ENCODE results near the gene SPPL2B. TPM values are rescaled to one million over a fixed set of nuclear protein-coding genes. Genes with fewer than 3 reads are reported as not detected.

SPPL2B gene
- total RNA-seq, 2 donors from 2014 or later, result 108 to 206 TPM

DNA sequence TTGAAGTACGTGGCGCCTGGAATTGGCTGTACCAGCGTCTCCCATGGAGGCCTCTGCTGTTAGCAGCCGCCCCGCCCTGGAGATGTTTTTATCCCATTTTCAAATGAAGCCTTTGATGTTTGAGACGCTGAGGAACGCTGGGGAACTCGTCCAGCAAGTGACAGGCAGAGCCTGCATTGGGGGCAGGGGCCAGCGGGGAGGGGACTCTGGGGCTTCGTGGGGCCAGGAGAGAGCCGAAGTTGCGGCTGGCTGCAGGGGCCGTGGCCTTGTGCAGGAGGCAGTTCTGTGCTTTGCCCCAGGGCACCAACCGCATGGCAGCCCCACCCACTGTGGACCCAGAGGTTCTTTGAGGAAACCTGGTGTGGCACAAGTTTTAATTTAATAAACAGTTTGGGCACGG lies 13.5 kb downstream of the SPPL2B start:
- no peak overlapping the region for H3K4me3 ChIP-seq
- no peak overlapping the region for H3K27ac ChIP-seq
- H3K4me1 ChIP-seq, result no peaks in the 10 kb centered on the region
- no peaks in the 10 kb centered on the region for H3K9me3 ChIP-seq
- no peak for DNase-seq
- intact Hi-C loops (cut with DNase I), result no loop called here
- H3K27me3 ChIP-seq, result no peaks in the 10 kb centered on the region
- no peaks in the 10 kb centered on the region for H3K36me3 ChIP-seq
- TF ChIP-seq, protein P1, sequence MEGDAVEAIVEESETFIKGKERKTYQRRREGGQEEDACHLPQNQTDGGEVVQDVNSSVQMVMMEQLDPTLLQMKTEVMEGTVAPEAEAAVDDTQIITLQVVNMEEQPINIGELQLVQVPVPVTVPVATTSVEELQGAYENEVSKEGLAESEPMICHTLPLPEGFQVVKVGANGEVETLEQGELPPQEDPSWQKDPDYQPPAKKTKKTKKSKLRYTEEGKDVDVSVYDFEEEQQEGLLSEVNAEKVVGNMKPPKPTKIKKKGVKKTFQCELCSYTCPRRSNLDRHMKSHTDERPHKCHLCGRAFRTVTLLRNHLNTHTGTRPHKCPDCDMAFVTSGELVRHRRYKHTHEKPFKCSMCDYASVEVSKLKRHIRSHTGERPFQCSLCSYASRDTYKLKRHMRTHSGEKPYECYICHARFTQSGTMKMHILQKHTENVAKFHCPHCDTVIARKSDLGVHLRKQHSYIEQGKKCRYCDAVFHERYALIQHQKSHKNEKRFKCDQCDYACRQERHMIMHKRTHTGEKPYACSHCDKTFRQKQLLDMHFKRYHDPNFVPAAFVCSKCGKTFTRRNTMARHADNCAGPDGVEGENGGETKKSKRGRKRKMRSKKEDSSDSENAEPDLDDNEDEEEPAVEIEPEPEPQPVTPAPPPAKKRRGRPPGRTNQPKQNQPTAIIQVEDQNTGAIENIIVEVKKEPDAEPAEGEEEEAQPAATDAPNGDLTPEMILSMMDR (IDR thresholded peaks at IDR 0.05), result no peak
- H3K9ac ChIP-seq (ENCODE audit: low read depth in 2 of 2, low read length in 2 of 2), result no peak overlapping the region

DNA sequence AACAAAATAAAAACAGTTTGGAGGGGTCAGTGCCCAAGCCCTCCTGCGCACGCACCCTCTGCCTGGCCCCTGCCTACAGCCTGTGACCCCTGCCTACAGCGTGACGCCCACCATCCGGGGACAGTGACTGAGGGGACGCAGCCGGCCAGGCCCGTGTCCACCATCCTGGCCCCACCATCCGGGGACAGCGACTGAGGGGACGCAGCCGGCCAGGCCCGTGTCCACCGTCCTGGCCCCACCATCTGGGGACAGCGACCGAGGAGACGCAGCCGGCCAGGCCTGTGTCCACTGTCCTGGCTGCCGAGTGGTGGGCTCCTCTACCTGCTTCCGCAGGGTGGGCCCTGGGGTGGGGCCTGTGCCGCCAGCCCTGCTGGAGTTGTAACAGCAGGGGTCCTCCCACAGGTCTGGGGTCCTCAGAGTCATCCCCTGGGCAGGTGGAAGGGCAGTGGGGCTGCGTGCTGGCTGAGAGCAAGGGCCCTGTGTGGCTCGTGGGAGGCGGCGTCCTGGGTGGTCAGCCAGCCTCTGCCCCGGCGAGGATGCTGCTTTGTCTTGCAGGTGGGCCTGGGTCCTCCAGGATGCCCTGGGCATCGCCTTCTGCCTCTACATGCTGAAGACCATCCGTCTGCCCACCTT lies 14.3 kb downstream of the SPPL2B start:
- H3K27me3 ChIP-seq, result no peaks in the 10 kb centered on the region
- H3K9me3 ChIP-seq, result no peaks in the 10 kb centered on the region
- no peak overlapping the region for H3K27ac ChIP-seq
- TF ChIP-seq, protein P1 (IDR thresholded peaks at IDR 0.05), result no peak
- no peaks in the 10 kb centered on the region for H3K36me3 ChIP-seq
- no peaks in the 10 kb centered on the region for H3K4me1 ChIP-seq
- no peak for DNase-seq
- intact Hi-C loops (cut with DNase I), result no loop called here
- no peak overlapping the region for H3K4me3 ChIP-seq
- no peak overlapping the region for H3K9ac ChIP-seq (ENCODE audit: low read depth in 2 of 2, low read length in 2 of 2)

DNA sequence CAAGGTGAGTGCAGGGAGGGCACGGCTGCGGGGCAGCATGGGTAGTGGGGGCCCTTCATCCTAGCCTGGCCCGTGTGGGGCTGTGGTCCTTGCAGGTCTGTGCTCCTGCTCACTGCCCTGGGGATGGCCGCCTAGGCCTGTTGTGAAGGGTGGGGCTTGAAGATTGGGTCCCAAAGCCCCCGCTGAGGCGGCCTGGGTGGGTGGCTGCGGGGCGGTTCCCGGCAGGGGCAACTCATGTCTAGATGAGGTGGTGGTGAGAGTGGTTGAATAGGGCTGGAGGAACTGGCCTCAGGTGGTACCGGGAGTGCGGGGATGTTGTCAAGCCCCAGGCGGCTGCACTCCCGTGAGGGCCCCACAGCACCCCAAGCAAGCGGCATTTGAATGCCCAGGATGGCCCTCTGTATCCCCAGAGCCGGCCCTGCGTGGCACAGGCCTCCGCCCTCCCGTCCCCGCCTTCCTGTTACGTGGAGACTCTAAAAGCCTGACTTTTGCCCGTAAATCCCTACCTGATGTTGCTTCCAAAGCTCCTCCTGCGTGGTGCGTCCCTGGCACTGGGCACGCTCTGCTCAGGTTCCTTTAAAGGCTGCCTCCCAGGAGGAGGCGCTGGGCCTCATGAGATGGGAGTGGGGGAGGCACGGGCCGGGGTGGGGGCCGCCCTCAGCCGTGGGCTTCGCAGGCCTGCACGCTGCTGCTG lies 15.0 kb downstream of the SPPL2B start:
- Histone ChIP-seq H3K27ac (no peak overlapping the region), H3K4me3 (no peak overlapping the region), H3K36me3 (no peaks in the 10 kb centered on the region), H3K4me1 (no peaks in the 10 kb centered on the region), H3K9ac (ENCODE audit: low read depth in 2 of 2, low read length in 2 of 2) (no peak overlapping the region), H3K9me3 (no peaks in the 10 kb centered on the region), H3K27me3 (no peaks in the 10 kb centered on the region)
- intact Hi-C loops (cut with DNase I), result no loop called here
- DNase-seq, result no peak
- TF ChIP-seq, protein P1 (IDR thresholded peaks at IDR 0.05), result no peak

DNA sequence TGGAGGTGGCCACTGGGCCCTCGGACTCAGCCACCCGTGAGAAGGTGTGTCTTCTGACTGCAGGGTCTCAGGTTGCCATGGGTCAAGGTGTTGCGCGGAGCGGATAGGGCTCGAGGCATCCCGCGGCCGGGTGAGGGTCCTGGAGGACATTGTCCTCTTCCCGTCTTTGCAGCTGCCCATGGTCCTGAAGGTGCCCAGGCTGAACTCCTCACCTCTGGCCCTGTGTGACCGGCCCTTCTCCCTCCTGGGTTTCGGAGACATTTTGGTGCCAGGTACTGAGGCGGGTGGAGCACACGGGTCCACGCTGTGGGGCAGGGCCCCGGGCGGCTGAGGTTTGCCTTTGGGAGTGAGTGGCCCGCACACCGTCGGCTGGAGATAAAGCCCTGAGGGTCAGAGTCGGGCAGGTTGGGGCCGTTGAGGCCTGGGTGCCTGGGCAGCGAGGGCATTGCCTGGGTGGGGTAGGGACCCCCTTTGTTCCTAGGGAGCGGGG lies 15.9 kb downstream of the SPPL2B start:
- H3K27ac ChIP-seq, result no peak overlapping the region
- intact Hi-C loops (cut with DNase I), result no loop called here
- no peaks in the 10 kb centered on the region for H3K27me3 ChIP-seq
- H3K9ac ChIP-seq (ENCODE audit: low read depth in 2 of 2, low read length in 2 of 2), result no peak overlapping the region
- TF ChIP-seq, protein P1 (IDR thresholded peaks at IDR 0.05), result no peak
- no peak overlapping the region for H3K4me3 ChIP-seq
- no peak for DNase-seq
- H3K36me3 ChIP-seq, result no peaks in the 10 kb centered on the region
- H3K4me1 ChIP-seq, result no peaks in the 10 kb centered on the region
- H3K9me3 ChIP-seq, result no peaks in the 10 kb centered on the region

DNA sequence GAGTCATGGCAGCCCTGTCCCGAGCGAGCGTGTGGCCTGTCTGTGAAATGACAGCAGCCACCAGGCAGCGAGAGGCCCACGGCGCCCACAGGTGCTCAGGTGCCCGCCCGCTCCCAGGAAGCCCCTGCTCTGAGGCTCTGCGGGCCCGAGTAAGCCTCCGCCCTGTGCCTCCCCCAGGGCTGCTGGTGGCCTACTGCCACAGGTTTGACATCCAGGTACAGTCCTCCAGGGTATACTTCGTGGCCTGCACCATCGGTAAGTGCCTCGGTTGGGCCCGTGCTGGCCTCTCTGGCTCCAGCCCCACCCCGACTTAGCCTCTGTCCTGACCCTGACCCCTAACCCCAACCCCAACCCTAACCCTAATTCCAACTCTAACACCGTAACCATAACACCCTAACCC lies 16.6 kb downstream of the SPPL2B start:
- Histone ChIP-seq H3K27me3 (no peaks in the 10 kb centered on the region), H3K9ac (ENCODE audit: low read depth in 2 of 2, low read length in 2 of 2) (no peak overlapping the region), H3K9me3 (no peaks in the 10 kb centered on the region), H3K4me1 (no peaks in the 10 kb centered on the region), H3K4me3 (no peak overlapping the region), H3K27ac (no peak overlapping the region), H3K36me3 (no peaks in the 10 kb centered on the region)
- TF ChIP-seq, protein P1 (IDR thresholded peaks at IDR 0.05), result no peak
- no peak for DNase-seq
- intact Hi-C loops (cut with DNase I), result no loop called here
